DND-41 (cell line): ENCODE measurements around the gene KLHL24.

Experiments
- ATAC-seq: fragments of 200-7000 bp; cut with Tn5 transposase; 3 replicates; pipeline ENCODE4 v1.9.1; 2021; ENCODE audit warnings: low read depth; ENCODE audit not compliant: insufficient read depth
- DNase-seq: peaks from one replicate; pipeline ENCODE4 v3.0.0-alpha.2; 2020
- H2AFZ ChIP-seq: 2 replicates; pipeline ENCODE4 v1.6.0; 2012; ENCODE audit warnings: low read depth, low read length
- H3K27ac ChIP-seq: 2 replicates; pipeline ENCODE4 v1.5.1; 2012; ENCODE audit warnings: low read length, inconsistent platforms
- H3K27me3 ChIP-seq: fragments of 200-600 bp; sonication (generic); 2 replicates; pipeline ENCODE4 v1.6.0; 2012; ENCODE audit warnings: low read length, mild to moderate bottlenecking, inconsistent platforms; ENCODE audit not compliant: insufficient read depth, poor library complexity
- H3K36me3 ChIP-seq: 2 replicates; pipeline ENCODE4 v1.5.1; 2012; ENCODE audit warnings: low read length, inconsistent platforms; ENCODE audit not compliant: insufficient read depth
- H3K4me1 ChIP-seq: 2 replicates; pipeline ENCODE4 v1.5.1; 2012; ENCODE audit warnings: mild to moderate bottlenecking, low read length; ENCODE audit not compliant: insufficient read depth
- H3K4me2 ChIP-seq: 2 replicates; pipeline ENCODE4 v1.6.0; 2012; ENCODE audit warnings: mild to moderate bottlenecking, moderate library complexity, low read length, inconsistent platforms; ENCODE audit not compliant: insufficient read depth
- H3K4me3 ChIP-seq, 2 experiments: fragments of 200-600 bp in 1 of 2; shearing (Covaris generic) in 1 of 2; 2 replicates each; pipeline ENCODE4 v1.5.1; 2012 to 2016; ENCODE audit warnings: inconsistent platforms in 2 of 2, low read length in 2 of 2, mild to moderate bottlenecking in 2 of 2, low read depth in 1 of 2, moderate library complexity in 1 of 2
- H3K79me2 ChIP-seq: 2 replicates; pipeline ENCODE4 v1.6.0; 2012; ENCODE audit warnings: low read length, inconsistent platforms; ENCODE audit not compliant: insufficient read depth
- H3K9ac ChIP-seq: 2 replicates; pipeline ENCODE4 v1.6.0; 2012; ENCODE audit warnings: low read depth, mild to moderate bottlenecking, inconsistent platforms, low read length, moderate library complexity
- H3K9me3 ChIP-seq: 2 replicates; pipeline ENCODE4 v1.5.1; 2012; ENCODE audit warnings: low read length, moderate library complexity, mild to moderate bottlenecking, inconsistent platforms; ENCODE audit not compliant: insufficient read depth, severe bottlenecking
- H4K20me1 ChIP-seq: 2 replicates; pipeline ENCODE4 v1.6.0; 2012; ENCODE audit warnings: low read length; ENCODE audit not compliant: insufficient read depth
- EZH2 ChIP-seq: IDR thresholded peaks from 3 replicates; pipeline ENCODE4 v1.6.1; 2012; ENCODE audit warnings: borderline replicate concordance, low read depth, mild to moderate bottlenecking, moderate library complexity, low read length, inconsistent platforms; ENCODE audit not compliant: severe bottlenecking
- TF ChIP-seq, protein P1 (sequence below): IDR thresholded peaks from 2 replicates; pipeline ENCODE4 v1.5.1; 2012; ENCODE audit warnings: borderline replicate concordance, low read length, moderate library complexity, mild to moderate bottlenecking; ENCODE audit not compliant: poor library complexity, severe bottlenecking; ENCODE audit errors: extremely low read depth

Gene KLHL24

DNA sequence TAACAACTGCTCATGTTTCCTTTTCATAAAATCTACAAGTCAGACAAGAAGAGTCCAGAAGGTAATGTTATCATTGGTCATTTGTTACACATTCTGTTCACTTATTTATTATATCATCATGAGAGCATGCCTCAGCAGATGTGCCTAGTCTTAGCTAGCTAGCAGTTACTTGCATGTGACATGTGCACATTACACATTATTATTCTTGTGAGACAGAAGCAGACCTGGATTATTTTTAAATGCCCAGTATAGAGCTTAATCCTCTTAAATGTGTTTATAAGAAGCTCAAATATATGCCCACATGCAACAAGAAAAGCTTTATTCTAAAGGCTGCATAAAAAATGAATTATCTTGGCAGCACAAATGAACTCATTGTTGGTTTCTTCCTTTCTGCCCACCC, 74.8 kb downstream of the KLHL24 start:
- Histone ChIP-seq H4K20me1 (peaks cover 60% of the 10 kb centered on the region), H2AFZ (no peak overlapping the region), H3K36me3 (peaks cover 6% of the 10 kb centered on the region), H3K4me2 (no peak overlapping the region), H3K9me3 (no peaks in the 10 kb centered on the region), H3K9ac (no peak overlapping the region), H3K27ac (no peak overlapping the region), H3K4me1 (no peaks in the 10 kb centered on the region), H3K4me3 (no peak overlapping the region), H3K27me3 (no peaks in the 10 kb centered on the region), H3K79me2 (peaks cover 95% of the 10 kb centered on the region)
- TF ChIP-seq EZH2, result no peak
- TF ChIP-seq, protein P1, sequence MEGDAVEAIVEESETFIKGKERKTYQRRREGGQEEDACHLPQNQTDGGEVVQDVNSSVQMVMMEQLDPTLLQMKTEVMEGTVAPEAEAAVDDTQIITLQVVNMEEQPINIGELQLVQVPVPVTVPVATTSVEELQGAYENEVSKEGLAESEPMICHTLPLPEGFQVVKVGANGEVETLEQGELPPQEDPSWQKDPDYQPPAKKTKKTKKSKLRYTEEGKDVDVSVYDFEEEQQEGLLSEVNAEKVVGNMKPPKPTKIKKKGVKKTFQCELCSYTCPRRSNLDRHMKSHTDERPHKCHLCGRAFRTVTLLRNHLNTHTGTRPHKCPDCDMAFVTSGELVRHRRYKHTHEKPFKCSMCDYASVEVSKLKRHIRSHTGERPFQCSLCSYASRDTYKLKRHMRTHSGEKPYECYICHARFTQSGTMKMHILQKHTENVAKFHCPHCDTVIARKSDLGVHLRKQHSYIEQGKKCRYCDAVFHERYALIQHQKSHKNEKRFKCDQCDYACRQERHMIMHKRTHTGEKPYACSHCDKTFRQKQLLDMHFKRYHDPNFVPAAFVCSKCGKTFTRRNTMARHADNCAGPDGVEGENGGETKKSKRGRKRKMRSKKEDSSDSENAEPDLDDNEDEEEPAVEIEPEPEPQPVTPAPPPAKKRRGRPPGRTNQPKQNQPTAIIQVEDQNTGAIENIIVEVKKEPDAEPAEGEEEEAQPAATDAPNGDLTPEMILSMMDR, result no peak
- no peak for ATAC-seq
- DNase-seq, result no peak

DNA sequence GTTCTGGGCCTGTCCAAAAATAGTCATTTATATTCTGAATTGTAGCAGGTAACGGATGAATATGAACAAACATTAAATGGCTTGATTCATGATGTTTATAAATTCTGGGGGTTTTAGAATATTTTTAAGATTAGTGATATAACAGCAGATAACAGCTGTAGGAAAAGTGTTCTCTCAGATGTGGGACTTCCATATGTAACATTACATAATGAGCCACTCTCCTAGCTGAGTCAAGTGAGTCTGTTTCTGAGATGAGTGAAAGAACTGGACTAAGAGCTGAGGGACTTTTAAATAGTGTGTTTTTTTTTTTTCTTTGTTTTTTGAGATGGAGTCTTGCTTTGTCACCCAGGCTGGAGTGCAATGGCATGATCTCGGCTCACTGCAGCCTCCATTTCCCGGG, 76.1 kb downstream of the KLHL24 start:
- no peak for TF ChIP-seq EZH2
- TF ChIP-seq, protein P1, result no peak
- Histone ChIP-seq H3K36me3 (peaks cover 18% of the 10 kb centered on the region), H3K79me2 (peaks cover 90% of the 10 kb centered on the region), H3K4me2 (no peak overlapping the region), H3K4me1 (no peaks in the 10 kb centered on the region), H3K27me3 (no peaks in the 10 kb centered on the region), H2AFZ (no peak overlapping the region), H3K27ac (no peak overlapping the region), H3K9ac (no peak overlapping the region), H4K20me1 (peaks cover 51% of the 10 kb centered on the region), H3K4me3 (no peak overlapping the region), H3K9me3 (no peaks in the 10 kb centered on the region)
- ATAC-seq (no peak), DNase-seq (no peak)

DNA sequence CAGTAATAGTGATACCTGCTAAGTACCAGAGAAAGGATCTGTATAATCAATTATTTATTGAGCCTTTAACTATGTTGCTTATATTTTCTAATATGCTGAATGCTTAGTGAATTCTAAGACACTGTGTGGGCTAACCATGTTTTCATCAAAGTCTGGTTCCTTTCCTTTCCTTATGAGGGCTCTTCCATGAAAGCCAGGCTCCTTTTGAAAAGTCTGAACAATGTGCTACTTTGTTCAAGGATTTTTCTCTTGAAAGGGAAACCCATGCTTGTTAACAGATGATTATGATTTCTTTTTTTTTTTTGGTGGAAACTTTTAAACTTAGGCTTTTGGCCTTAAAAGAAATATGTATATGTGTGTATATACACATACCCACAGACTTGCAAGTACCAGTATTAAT, 79.2 kb downstream of the KLHL24 start:
- Histone ChIP-seq H4K20me1 (peaks cover 28% of the 10 kb centered on the region), H3K79me2 (peaks cover 63% of the 10 kb centered on the region), H3K4me2 (no peak overlapping the region), H2AFZ (no peak overlapping the region), H3K9me3 (no peaks in the 10 kb centered on the region), H3K36me3 (peaks cover 48% of the 10 kb centered on the region), H3K27ac (no peak overlapping the region), H3K9ac (no peak overlapping the region), H3K4me1 (no peaks in the 10 kb centered on the region), H3K4me3 (no peak overlapping the region), H3K27me3 (no peaks in the 10 kb centered on the region)
- TF ChIP-seq, protein P1, result no peak
- no peak for TF ChIP-seq EZH2
- DNase-seq (no peak), ATAC-seq (no peak)

GRCh38 chr3:183718012-183718411, 82.6 kb downstream of the KLHL24 start:
- Histone ChIP-seq H3K27me3 (no peaks in the 10 kb centered on the region), H4K20me1 (peaks cover 11% of the 10 kb centered on the region), H3K9me3 (no peaks in the 10 kb centered on the region), H2AFZ (no peak overlapping the region), H3K36me3 (peaks cover 81% of the 10 kb centered on the region), H3K4me2 (no peak overlapping the region), H3K4me3 (no peak overlapping the region), H3K9ac (no peak overlapping the region), H3K27ac (no peak overlapping the region), H3K79me2 (peaks cover 31% of the 10 kb centered on the region), H3K4me1 (no peaks in the 10 kb centered on the region)
- TF ChIP-seq, protein P1, result no peak
- no peak for TF ChIP-seq EZH2
- no peak for DNase-seq
- ATAC-seq, result no peak
